CD4-positive, alpha-beta T cell treated with Interleukin-6 for 4 hours (primary cell): ENCODE results near the gene FAM117A.
A peak's percentile ranks its signal among the peaks of the same experiment; 100 is the strongest.
"Not testable (repeated sequence)": the region's sequence is repeated elsewhere in the genome, so short reads cannot be mapped to it uniquely, and the experiment has no call there.

Source experiments
- DNase-seq: peaks from one replicate; pipeline ENCODE4 v3.0.0-alpha.2; 2020; ENCODE audit warnings: mixed read lengths

FAM117A gene

DNA sequence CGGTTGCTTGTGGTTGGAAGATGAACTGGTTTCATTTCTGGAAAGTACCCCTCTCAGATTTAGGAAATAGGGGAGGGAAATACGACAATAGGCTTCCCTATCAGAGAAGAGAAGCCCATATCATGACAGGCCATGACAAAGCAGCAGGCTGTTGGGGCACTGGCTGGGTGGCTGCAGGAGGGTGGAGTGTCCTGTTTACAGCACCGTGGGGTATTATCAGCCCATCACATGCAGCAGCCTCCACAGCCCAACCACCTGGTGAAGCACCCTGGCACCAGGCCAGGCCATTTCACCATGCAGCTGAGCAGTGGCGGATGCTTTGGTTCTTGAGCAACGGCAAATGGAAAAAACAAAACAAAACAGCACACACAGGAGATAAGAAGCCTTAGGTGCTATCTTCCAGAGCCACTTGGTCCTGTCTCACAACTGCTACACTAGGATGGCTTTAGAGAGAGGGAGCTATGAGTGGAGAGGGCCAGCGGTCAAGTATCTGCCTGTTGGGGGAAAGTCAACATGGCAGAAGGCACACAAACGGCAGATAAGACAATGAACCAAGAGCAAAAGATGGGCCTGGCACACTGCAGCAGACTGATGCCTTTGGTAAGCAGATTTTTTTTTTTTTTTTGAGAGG is 24.2 kb downstream of the FAM117A start:
- DNase-seq, result peak; percentile 98

GRCh38 chr17:49738456-49739163 is 25.3 kb downstream of the FAM117A start:
- no peak for DNase-seq

DNA sequence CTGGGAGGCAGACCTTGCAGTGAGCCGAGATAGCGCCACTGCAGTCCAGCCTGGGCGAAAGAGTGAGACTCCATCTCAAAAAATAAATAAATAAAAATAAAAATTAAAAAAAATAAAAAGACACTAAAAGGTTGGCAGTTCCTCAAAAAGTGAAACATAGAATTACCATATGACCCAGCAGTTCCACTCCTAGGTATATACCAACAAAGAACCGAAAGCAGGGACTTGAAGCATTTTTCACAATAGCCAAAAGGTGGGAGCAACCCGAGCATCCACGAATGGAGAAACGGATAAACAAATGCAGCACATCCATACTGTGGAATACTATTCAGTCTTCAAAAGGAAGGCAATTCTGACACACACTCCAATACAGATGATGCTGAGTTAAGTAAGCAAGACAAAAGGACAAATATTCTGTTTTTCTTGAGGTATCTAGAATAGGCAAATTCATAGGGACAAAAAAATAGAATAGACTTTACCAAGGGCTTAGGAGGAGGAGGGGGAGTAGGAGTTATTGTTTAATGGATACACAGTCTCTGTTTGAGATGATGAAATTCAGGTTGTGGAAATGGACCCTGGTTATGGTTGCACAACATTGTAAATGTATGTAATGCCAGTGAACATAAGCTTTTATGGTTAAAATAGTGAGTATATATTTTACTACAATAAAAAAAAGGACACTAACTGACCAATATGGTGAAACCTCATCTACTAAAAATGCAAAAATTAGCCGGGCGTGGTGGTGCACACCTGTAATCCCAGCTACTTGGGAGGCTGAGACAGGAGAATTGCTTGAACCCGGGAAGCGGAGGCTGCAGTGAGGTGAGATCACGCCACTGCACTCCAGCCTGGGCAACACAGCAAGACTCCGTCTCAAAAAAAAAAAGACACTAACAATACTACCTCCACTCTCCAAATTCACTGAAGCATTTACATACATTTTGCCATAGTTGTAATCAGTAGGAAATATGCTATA is 29.1 kb downstream of the FAM117A start:
- DNase-seq, result no peak

GRCh38 chr17:49731435-49731831 is 32.5 kb downstream of the FAM117A start:
- DNase-seq, result no peak

DNA sequence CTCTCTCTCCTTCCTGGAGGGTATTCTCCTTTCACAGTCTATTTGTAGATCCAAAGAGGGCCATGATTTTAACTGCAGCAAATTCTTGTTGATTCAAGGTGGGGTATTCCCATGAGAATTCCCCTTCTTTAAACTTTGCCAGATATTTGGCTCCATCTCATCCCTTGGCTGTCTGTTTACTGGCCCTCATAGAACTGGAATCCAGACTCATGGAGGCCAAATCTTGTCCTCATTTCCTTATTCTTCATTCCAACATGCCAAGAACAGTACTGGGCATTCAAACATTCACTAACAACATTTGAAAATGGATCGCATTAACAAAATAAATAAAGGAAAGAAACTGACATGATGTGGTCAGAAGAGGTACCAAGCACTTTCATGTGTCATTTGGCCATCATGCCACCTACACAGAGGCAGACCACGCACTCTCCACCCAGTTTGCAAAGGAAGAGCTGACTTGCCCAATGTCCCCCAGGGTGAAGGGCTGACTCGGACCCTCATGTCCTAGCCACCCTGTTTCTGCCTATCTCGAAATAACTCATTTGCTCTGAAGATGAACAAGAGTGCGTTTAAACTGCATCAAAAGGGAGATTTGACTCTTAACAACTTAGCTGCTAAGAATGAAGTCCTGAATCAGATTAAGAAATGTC is 33.0 kb downstream of the FAM117A start:
- no peak for DNase-seq

DNA sequence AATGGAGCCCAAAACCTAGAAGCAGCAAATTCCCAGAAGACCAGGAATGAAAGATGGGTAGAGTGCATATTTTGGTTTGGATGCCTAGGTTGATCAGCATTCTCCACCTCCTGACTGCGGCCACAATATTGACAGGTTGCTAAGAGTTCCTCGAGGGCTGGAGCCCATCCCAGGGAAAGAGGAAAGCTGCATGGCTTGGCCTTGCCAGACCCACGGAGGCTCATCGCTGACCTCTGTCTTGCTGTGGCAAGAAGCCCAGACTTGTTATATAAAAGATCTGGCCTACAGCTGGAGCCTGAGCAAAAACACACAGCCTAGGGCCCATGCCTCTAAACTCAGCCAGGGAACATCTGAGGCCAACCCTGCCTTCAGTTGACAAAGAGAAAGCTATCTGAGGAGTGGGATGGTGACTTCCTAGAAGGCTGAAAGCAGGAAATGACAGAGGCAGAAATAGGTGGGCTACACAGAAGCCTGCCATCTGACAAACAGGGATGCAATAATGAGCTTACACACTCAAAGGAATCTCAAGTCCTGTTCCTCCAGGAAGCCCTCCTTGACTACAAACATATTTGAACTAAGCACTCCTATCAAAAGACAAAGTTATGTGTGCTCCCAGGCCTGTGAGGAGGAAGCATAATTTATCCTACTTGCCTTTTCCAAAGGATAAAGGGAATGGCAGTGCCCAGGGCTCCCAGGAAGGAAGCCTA is 33.7 kb downstream of the FAM117A start:
- no peak for DNase-seq

GRCh38 chr17:49729069-49729468 is 34.9 kb downstream of the FAM117A start:
- DNase-seq, result no peak

DNA sequence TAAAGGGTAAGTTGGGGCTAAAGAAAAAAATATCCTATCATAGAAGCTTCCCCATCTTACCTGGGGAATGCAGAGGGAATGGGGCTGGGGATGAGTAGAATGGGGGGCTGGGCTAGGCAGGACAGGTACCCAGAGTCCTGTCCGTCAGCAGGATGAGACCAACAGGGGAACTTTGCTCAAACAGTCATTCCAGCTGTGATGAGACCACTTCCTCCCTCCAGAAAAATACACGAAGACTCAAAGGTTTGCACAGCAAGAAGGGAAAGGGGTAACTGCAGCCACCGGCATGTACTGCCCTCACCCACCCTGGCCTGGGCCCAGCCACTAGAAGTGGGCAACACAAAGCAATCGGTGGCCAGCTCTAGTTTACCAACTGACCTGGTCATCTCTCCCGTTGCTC is 35.5 kb downstream of the FAM117A start:
- no peak for DNase-seq

- no peak for DNase-seq
Observed at GRCh38 chr17:49727380-49727779, 36.6 kb downstream of the FAM117A start.

DNA sequence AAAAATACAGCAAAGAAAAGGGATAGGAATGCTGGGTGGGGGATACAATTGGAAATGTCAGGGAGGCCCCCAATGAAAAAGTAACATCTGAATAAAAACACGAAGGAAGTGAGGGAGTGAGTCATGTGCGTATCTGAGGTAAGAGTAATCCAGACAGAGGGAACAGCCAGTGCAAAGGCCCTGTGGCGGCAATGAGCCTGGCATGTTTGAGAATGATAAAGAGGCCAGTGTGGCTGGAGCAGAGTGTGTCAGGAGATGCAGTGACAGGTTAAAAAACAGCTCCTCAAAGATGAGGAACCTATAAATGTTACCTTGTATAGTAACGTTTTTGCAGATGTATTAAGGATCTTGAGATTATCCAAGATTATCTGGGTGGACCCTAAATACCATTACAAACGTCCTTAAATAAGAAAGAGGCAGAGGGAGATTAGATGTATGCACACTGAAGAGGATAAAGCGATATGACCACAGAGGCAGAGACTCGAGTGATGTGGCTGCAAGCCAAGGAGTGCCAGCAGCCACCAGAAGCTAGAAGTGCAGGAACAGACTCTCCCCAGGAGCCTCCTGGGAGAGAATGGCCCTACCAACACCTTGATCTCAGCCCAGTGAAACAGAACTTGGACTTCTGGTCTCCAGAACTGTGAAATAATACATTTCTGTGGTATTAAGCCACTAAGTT is 38.3 kb downstream of the FAM117A start:
- no peak for DNase-seq

- not testable (repeated sequence) for DNase-seq
Observed at GRCh38 chr17:49724552-49724951, 39.4 kb downstream of the FAM117A start.

GRCh38 chr17:49723423-49723822 is 40.5 kb downstream of the FAM117A start:
- no peak for DNase-seq

GRCh38 chr17:49722066-49722465 is 41.9 kb downstream of the FAM117A start:
- no peak for DNase-seq

GRCh38 chr17:49717371-49717861 is 46.5 kb downstream of the FAM117A start:
- peak; percentile 27 for DNase-seq

DNA sequence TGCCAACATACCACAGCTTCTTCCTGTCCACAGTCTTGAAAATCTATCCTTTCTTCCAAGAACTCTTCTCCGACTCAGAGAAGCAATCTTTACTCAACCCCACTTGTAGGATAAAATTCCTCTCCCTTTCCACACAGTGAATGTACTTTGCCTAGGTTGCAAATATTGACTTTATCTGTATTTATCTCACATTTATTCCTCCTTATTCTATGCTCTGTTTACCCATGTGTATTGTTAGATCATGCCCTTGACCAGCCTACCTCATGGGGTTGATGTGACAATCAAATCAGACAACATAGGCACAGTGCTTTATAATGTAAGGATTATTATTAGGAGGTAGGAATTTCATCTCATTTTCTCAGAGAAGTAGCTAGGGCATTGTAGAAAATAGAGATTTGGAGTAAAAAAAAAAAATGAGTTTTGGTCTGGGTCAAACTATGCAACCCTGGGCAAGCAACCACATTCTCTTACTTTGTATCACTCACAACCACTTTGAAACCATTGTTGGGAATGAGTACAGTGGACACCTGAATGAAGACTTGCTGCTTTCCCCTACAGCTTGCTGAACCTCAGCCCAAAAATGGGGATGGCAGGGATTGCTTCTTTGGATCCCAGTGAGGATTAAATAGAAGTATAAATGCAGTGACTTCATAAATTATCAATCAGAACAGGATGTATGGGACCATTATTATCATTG is 47.1 kb downstream of the FAM117A start:
- no peak for DNase-seq

- peak; percentile 28 for DNase-seq
Observed at GRCh38 chr17:49715717-49716279, 48.1 kb downstream of the FAM117A start.

DNA sequence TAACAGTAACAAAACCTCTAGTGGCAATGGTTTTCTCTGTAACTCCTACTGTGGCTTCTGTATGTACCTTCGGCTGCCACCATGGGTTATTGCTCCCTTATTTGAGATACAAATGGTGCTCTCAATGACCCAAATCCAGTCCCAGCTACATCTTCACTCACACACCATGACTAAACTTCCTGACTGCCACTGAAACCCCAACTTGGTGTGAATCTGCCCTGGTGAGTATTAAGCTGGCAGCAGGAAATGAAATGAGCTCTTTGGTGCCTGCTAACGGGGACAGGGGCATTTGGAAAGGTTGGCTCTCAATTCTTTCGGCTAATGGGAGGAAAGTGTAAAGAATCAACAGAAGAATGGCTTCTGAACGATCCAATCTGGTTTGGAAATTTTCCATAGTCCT is 48.7 kb downstream of the FAM117A start:
- DNase-seq, result peak; percentile 53

GRCh38 chr17:49708515-49709183 is 55.3 kb downstream of the FAM117A start:
- DNase-seq, result peak; percentile 24

- DNase-seq, result peak; percentile 100
Observed at GRCh38 chr17:49707608-49708514, 56.1 kb downstream of the FAM117A start, which contains the start of gene SLC35B1. TSS of gene SLC35B1 (minus strand) at chr17:49707964. CDS start at chr17:49707833, 131 bp downstream.
